ENCODE results near the gene WDR93.

WDR93 gene

GRCh38 chr15:89750560-89751542 lies 60.2 kb downstream of the WDR93 start, which contains the start of gene MESP1:
Gene MESP1 (minus strand): TSS chr15:89751249. CDS start chr15:89751231, 18 bp downstream.
- peak; percentile 87 for DNase-seq

GRCh38 chr15:89751748-89752147 lies 61.1 kb downstream of the WDR93 start:
- no peak for DNase-seq

- no peak for DNase-seq
Observed at GRCh38 chr15:89753855-89754254, 63.2 kb downstream of the WDR93 start.

- no peak for DNase-seq
Observed at GRCh38 chr15:89754361-89755154, 63.9 kb downstream of the WDR93 start.

GRCh38 chr15:89755701-89756100 lies 65.1 kb downstream of the WDR93 start:
- DNase-seq, result no peak

GRCh38 chr15:89756897-89757296 lies 66.3 kb downstream of the WDR93 start:
- no peak for DNase-seq

GRCh38 chr15:89758283-89758682 lies 67.7 kb downstream of the WDR93 start:
- DNase-seq, result no peak

- no peak for DNase-seq
Observed at GRCh38 chr15:89758981-89759380, 68.4 kb downstream of the WDR93 start.

GRCh38 chr15:89759835-89760234 lies 69.2 kb downstream of the WDR93 start:
- no peak for DNase-seq

- peak; percentile 35 for DNase-seq
Observed at GRCh38 chr15:89760303-89761008, 69.8 kb downstream of the WDR93 start.

GRCh38 chr15:89761009-89761831 lies 70.6 kb downstream of the WDR93 start:
- DNase-seq, result no peak

- DNase-seq, result no peak
Observed at GRCh38 chr15:89761929-89762328, 71.3 kb downstream of the WDR93 start.

GRCh38 chr15:89765694-89766093 lies 75.1 kb downstream of the WDR93 start:
- no peak for DNase-seq

- no peak for DNase-seq
Observed at GRCh38 chr15:89766357-89767311, 76.0 kb downstream of the WDR93 start.

- no peak for DNase-seq
Observed at GRCh38 chr15:89767411-89767915, 76.9 kb downstream of the WDR93 start.

- no peak for DNase-seq
Observed at GRCh38 chr15:89768071-89768500, 77.5 kb downstream of the WDR93 start.

GRCh38 chr15:89769366-89769765 lies 78.8 kb downstream of the WDR93 start:
- no peak for DNase-seq

- no peak for DNase-seq
Observed at GRCh38 chr15:89770041-89770440, 79.4 kb downstream of the WDR93 start.

- DNase-seq, result no peak
Observed at GRCh38 chr15:89772932-89773583, 82.4 kb downstream of the WDR93 start.

- no peak for DNase-seq
Observed at GRCh38 chr15:89774492-89774891, 83.9 kb downstream of the WDR93 start.

Measured in MV-4-11 (cell line).